Neural progenitor cell (in vitro differentiated cells): Measurements from ENCODE around the gene SMC5. TPM values are rescaled to one million over a fixed set of nuclear protein-coding genes. Genes with fewer than 3 reads are reported as not detected.

ENCODE experiments used
- DNase-seq: peaks from one replicate; pipeline ENCODE4 v3.0.0-alpha.2; 2016; ENCODE audit warnings: low spot score
- H2AFZ ChIP-seq: fragments of 200-600 bp; sonication (generic); replicated peaks from 2 replicates; pipeline ENCODE4 v1.6.1; 2016; ENCODE audit warnings: antibody characterized with exemption
- H3F3A ChIP-seq: fragments of 200-600 bp; sonication (generic); 2 replicates; pipeline ENCODE4 v1.6.1; 2016; ENCODE audit warnings: antibody characterized with exemption, low read depth
- H3K27ac ChIP-seq: fragments of 200-600 bp; sonication (generic); 2 replicates; pipeline ENCODE4 v1.5.1; 2016; ENCODE audit warnings: mild to moderate bottlenecking
- H3K27me3 ChIP-seq: fragments of 200-600 bp; sonication (generic); 2 replicates; pipeline ENCODE4 v1.6.1; 2016; ENCODE audit warnings: mild to moderate bottlenecking, moderate library complexity
- H3K36me3 ChIP-seq: fragments of 200-600 bp; sonication (generic); 2 replicates; pipeline ENCODE4 v1.5.1; 2016
- H3K4me1 ChIP-seq: fragments of 200-600 bp; sonication (generic); 2 replicates; pipeline ENCODE4 v1.6.1; 2016; ENCODE audit warnings: mixed run types
- H3K4me2 ChIP-seq: fragments of 200-600 bp; sonication (generic); 2 replicates; pipeline ENCODE4 v1.6.1; 2016
- H3K4me3 ChIP-seq: fragments of 200-600 bp; sonication (generic); 2 replicates; pipeline ENCODE4 v1.5.1; 2016
- H3K79me2 ChIP-seq: fragments of 200-600 bp; sonication (generic); 2 replicates; pipeline ENCODE4 v1.6.1; 2016; ENCODE audit warnings: low read depth
- H3K9ac ChIP-seq: fragments of 200-600 bp; sonication (generic); 2 replicates; pipeline ENCODE4 v1.6.1; 2016
- H3K9me3 ChIP-seq: fragments of 200-600 bp; sonication (generic); 2 replicates; pipeline ENCODE4 v1.5.1; 2016; ENCODE audit warnings: low read depth
- H4K20me1 ChIP-seq: fragments of 200-600 bp; sonication (generic); 2 replicates; pipeline ENCODE4 v1.6.1; 2016; ENCODE audit warnings: low read depth
- H3K27ac Mint-ChIP-seq: 3 replicates; pipeline ENCODE4 v1.8.0; 2021; ENCODE audit warnings: mixed read lengths
- H3K27me3 Mint-ChIP-seq: 2 replicates; pipeline ENCODE4 v1.8.0; 2022; ENCODE audit warnings: low read depth, mild to moderate bottlenecking, inconsistent platforms, moderate library complexity, mixed read lengths; ENCODE audit not compliant: insufficient read depth
- H3K36me3 Mint-ChIP-seq: 3 replicates; pipeline ENCODE4 v1.8.0; 2021; ENCODE audit warnings: mixed read lengths
- H3K4me1 Mint-ChIP-seq: 3 replicates; pipeline ENCODE4 v1.8.0; 2021; ENCODE audit warnings: mixed read lengths
- H3K4me3 Mint-ChIP-seq: 3 replicates; pipeline ENCODE4 v1.8.0; 2021; ENCODE audit warnings: mild to moderate bottlenecking, moderate library complexity, mixed read lengths
- H3K9me3 Mint-ChIP-seq: 3 replicates; pipeline ENCODE4 v1.8.0; 2020; ENCODE audit warnings: mixed read lengths
- CTCF ChIP-seq: fragments of 200-600 bp; sonication (generic); IDR thresholded peaks from 2 replicates; pipeline ENCODE4 v1.5.1; 2017; ENCODE audit warnings: antibody characterized with exemption, mild to moderate bottlenecking
- EZH2 ChIP-seq: fragments of 200-600 bp; sonication (generic); IDR thresholded peaks from 2 replicates; pipeline ENCODE4 v1.6.1; 2017; ENCODE audit warnings: antibody characterized with exemption, mild to moderate bottlenecking, moderate library complexity
- EZH2phosphoT487 ChIP-seq: fragments of 200-600 bp; sonication (generic); IDR thresholded peaks from 2 replicates; pipeline ENCODE4 v1.6.1; 2017; ENCODE audit warnings: antibody characterized with exemption
- total RNA-seq: library from RNA; depleted of rRNA; stranded (reverse); fragments of >200 nt; gene quantifications from 2 replicates; pipeline ENCODE4 v1.2.3, GENCODE V29; 2015; ENCODE audit warnings: low replicate concordance

SMC5 gene
- total RNA-seq, 1 donor from 2014 or later, result 63.1 TPM

- peaks cover 60% of the 10 kb centered on the region for H3K4me1 Mint-ChIP-seq
- peak overlapping the region; percentile 98 for H3K4me3 Mint-ChIP-seq
- no peaks in the 10 kb centered on the region for H3K9me3 Mint-ChIP-seq
- H3K4me3 ChIP-seq, result peak overlapping the region; percentile 84
- H3K9me3 ChIP-seq, result no peaks in the 10 kb centered on the region
- peaks cover 2% of the 10 kb centered on the region for H3K27me3 Mint-ChIP-seq
- H3K36me3 Mint-ChIP-seq, result peaks cover 34% of the 10 kb centered on the region
- no peak overlapping the region for H3K27ac Mint-ChIP-seq
- H3K36me3 ChIP-seq, result peaks cover 11% of the 10 kb centered on the region
- no peak for DNase-seq
- H3K27ac ChIP-seq, result no peak overlapping the region
- no peaks in the 10 kb centered on the region for H3K27me3 ChIP-seq
- TF ChIP-seq EZH2phosphoT487, result no peak
- no peak for TF ChIP-seq CTCF
- TF ChIP-seq EZH2, result no peak
- H3K79me2 ChIP-seq, result peaks cover 62% of the 10 kb centered on the region
- peaks cover 49% of the 10 kb centered on the region for H4K20me1 ChIP-seq
- H2AFZ ChIP-seq, result no peak overlapping the region
- H3K4me2 ChIP-seq, result peak overlapping the region; percentile 85
- H3K4me1 ChIP-seq, result peaks cover 21% of the 10 kb centered on the region
- peaks cover 18% of the 10 kb centered on the region for H3F3A ChIP-seq
- no peak overlapping the region for H3K9ac ChIP-seq
These were observed 1.2 kb downstream of the SMC5 start for GRCh38 chr9:70260007-70260443.

GRCh38 chr9:70260606-70261005 lies 1.8 kb downstream of the SMC5 start:
- H3K4me1 ChIP-seq, result peaks cover 21% of the 10 kb centered on the region
- H3K4me2 ChIP-seq, result peak overlapping the region; percentile 85
- no peaks in the 10 kb centered on the region for H3K9me3 ChIP-seq
- Mint-ChIP-seq H3K4me3 (peak overlapping the region; percentile 98), H3K27ac (no peak overlapping the region), H3K9me3 (no peaks in the 10 kb centered on the region), H3K4me1 (peaks cover 54% of the 10 kb centered on the region), H3K27me3 (peaks cover 2% of the 10 kb centered on the region), H3K36me3 (peaks cover 36% of the 10 kb centered on the region)
- peaks cover 18% of the 10 kb centered on the region for H3F3A ChIP-seq
- H4K20me1 ChIP-seq, result peaks cover 49% of the 10 kb centered on the region
- peak overlapping the region; percentile 84 for H3K4me3 ChIP-seq
- no peak for DNase-seq
- no peak overlapping the region for H2AFZ ChIP-seq
- H3K27ac ChIP-seq, result no peak overlapping the region
- H3K36me3 ChIP-seq, result peaks cover 14% of the 10 kb centered on the region
- H3K9ac ChIP-seq, result no peak overlapping the region
- H3K27me3 ChIP-seq, result no peaks in the 10 kb centered on the region
- no peak for TF ChIP-seq EZH2phosphoT487
- no peak for TF ChIP-seq CTCF
- no peak for TF ChIP-seq EZH2
- peaks cover 62% of the 10 kb centered on the region for H3K79me2 ChIP-seq

- Histone ChIP-seq H3K79me2 (peaks cover 68% of the 10 kb centered on the region), H4K20me1 (peaks cover 49% of the 10 kb centered on the region), H3K4me3 (peak overlapping the region; percentile 84), H3K4me2 (peak overlapping the region; percentile 85), H3K4me1 (peaks cover 21% of the 10 kb centered on the region), H3K36me3 (peaks cover 21% of the 10 kb centered on the region), H3F3A (peaks cover 18% of the 10 kb centered on the region), H3K27me3 (no peaks in the 10 kb centered on the region), H3K9me3 (no peaks in the 10 kb centered on the region), H3K27ac (no peak overlapping the region), H2AFZ (no peak overlapping the region), H3K9ac (no peak overlapping the region)
- peak overlapping the region; percentile 98 for H3K4me3 Mint-ChIP-seq
- H3K27me3 Mint-ChIP-seq, result peaks cover 2% of the 10 kb centered on the region
- peaks cover 47% of the 10 kb centered on the region for H3K4me1 Mint-ChIP-seq
- TF ChIP-seq EZH2, result no peak
- TF ChIP-seq CTCF, result no peak
- TF ChIP-seq EZH2phosphoT487, result no peak
- peaks cover 38% of the 10 kb centered on the region for H3K36me3 Mint-ChIP-seq
- no peak overlapping the region for H3K27ac Mint-ChIP-seq
- no peaks in the 10 kb centered on the region for H3K9me3 Mint-ChIP-seq
- no peak for DNase-seq
These were observed 2.5 kb downstream of the SMC5 start for GRCh38 chr9:70261131-70261870.
